ENCODE results near the gene PI4KA. TPM values are rescaled to one million over a fixed set of nuclear protein-coding genes. Genes with fewer than 3 reads are reported as not detected.
A peak's percentile ranks its signal among the peaks of the same experiment; 100 is the strongest.

PI4KA gene
- polyA plus RNA-seq, 4 donors, result 54.0 to 73.4 (median 63.3) TPM

DNA sequence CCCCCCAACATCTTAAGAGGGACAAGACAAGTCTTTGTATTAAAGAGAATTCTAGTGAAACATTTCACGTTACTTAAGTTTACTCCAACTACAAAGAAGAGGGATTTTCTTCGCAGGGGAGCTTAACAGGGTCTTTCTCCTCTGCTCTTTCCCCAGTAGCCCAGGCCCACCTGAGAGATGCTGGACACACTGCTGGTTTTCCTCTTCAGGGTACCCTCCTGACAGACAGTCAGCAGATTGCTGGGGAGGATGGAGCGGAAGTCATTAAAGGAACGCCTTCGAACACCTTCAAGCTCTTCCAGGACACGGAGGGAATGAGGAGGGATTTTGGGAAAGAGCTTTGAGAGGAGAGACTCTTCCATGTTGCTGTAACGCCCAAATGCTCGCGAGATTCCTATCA is 39.1 kb downstream of the PI4KA start:
- no peak for DNase-seq (ENCODE audit: low read depth in 4 of 4, low spot score in 3 of 4)

DNA sequence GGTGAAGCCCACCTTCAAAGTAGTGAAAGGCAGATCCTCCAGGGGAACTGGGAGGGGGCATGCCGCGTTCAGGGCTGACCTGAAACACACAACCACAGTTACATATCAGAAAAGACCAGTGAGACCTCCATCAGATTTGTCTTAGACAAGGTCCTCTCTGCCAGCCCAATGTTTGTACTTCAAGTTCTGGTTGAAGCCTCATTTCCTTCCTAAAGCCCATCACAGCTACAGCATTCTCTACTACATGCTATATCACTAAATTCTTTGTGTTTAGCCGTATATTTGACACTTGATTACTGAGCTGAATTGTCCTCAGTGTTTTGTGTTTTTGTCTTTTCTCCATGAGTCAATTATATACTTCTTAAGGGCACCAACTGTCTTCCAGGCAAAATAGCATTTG is 40.1 kb downstream of the PI4KA start:
- DNase-seq (ENCODE audit: low read depth in 4 of 4, low spot score in 3 of 4), result no peak

DNA sequence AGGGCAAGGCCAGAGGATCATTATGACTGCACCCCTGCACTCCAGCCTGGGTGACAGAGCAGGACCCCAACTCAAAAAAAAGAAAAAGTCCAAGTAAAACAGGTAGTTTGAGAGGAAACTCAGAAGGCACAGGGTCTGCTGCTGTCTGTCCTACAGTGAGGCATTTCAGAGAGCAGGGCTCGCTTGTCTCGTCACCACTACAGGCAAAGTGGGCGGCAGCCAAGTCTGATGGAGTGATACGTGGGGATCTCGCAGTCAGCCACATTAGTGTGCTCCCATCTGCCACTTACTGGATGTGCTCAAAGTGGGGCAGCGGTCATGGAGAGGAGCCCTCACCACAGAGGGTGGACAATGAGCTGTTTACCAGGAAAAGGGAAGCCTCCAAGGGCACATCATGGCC is 42.1 kb downstream of the PI4KA start:
- DNase-seq (ENCODE audit: low read depth in 4 of 4, low spot score in 3 of 4), result no peak

DNA sequence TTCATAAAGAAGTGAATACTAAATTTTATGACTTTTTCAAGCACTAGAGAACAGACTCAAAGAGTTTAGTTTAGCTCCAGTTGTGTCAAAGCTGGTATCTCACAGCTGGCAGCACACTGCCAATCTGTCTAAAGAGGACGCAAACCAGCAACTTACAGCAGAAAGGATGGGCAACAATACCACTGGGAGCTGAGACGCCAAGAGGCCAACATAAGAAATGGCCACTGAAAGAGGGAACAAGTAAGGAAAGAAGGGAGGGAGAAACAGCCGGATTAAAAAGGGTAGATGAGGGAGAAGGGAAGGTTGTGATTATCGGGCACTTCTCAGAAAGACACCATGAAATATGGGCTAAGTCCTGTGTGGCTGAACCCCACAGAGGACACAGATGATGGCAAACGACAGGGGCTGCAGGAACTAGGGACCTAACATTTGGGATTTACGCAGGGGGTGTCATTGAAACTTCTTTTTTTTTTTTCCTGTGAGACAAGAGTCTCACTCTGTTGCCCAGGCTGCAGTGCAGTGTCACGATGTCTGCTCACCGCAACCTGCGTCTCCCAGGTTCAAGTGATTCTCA is 43.0 kb downstream of the PI4KA start:
- no peak for DNase-seq (ENCODE audit: low read depth in 4 of 4, low spot score in 3 of 4)

DNA sequence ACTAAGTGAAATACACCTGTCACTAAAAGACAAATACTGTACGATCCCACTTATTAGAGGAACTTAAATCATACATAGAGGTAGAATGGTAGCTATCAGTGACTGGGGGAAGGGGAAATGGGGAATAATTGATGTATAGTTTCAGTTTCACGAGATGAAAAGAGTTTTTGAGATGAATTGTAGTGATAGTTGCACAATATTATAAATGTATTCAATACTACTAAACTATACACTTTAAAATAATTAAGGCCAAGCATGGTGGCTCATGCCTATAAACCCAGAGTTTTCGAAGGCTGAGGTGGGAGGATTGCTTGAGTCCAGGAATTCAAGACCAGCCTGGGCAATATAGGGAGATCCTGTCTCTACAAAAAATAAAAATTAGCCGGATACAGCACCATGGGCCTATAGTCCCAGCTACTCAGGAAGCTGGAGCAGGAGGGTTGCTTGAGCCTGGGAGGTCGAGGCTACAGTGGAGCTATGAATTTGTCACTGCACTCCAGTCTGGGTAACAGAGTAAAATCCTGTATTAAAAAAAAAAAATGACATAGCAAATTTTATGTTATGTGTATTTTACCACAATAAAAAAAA is 44.3 kb downstream of the PI4KA start:
- no peak for DNase-seq (ENCODE audit: low read depth in 4 of 4, low spot score in 3 of 4)

DNA sequence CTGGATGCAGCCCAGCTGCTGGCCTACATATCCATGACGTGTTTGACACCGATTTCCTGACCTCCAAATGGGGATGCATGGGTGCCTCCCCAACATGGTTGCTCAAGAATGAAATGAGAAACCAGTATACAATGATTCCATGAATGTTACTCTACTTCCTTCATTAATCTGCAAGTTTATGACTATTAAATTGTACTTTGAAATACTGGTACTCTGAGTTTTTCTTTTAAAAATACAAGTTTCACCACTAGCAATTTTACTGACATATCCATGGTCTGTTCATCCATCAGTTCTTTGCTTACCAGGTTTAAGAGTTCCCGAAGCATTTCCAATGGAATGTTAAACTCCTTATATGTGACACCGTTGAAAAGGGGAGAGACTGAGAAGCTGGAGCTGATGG is 45.6 kb downstream of the PI4KA start:
- no peak for DNase-seq (ENCODE audit: low read depth in 4 of 4, low spot score in 3 of 4)

DNA sequence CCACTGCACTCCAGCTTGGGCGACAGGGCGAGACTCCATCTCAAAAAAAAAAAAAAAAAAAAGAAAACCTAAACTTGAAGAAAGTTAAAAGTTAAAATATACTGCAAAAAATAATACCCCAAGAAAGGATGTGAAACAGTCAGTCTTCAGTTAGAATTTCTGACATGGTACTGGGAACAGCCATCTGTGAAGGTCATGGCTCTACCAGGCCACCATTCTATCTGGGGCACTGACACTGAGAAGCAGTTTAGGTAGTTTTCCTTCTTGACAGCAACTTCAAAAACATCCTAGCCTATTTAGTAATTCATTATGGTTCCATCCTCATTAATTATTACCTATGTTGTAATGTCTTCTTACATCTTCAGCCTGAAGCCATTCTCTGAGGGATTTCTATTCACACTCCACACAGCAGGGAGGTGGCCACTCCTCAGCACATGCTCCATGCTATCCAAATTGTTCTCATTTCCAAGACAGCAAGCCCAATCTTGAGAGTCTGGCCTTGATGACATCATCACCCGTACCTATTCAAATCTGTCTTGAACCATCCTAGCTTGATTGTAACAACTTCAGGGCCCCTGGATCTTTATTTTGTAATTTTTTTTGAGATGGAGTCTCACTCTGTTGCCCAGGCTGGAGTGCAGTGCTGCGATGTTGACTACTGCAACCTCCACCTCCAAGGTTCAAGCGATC is 46.5 kb downstream of the PI4KA start:
- DNase-seq (ENCODE audit: low read depth in 4 of 4, low spot score in 3 of 4), result no peak

DNA sequence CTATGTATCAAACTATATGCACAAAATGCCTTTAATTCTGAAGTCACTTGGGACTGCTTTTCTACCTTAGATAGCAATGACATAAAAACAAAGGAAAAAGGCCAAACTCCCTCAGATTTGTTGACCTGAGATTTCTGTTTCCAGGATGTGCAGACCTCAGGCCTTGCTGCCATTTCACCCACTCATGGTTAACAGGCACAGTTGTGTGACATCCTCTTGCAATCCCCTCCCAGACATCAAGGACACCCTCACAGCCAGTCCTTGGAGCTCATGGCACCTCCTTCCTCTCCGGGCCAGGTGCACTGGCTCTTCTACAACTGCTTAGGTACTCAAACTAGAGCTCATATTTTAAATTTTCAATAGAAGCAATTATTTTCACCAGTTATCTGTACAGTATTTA is 47.4 kb downstream of the PI4KA start:
- no peak for DNase-seq (ENCODE audit: low read depth in 4 of 4, low spot score in 3 of 4)

DNA sequence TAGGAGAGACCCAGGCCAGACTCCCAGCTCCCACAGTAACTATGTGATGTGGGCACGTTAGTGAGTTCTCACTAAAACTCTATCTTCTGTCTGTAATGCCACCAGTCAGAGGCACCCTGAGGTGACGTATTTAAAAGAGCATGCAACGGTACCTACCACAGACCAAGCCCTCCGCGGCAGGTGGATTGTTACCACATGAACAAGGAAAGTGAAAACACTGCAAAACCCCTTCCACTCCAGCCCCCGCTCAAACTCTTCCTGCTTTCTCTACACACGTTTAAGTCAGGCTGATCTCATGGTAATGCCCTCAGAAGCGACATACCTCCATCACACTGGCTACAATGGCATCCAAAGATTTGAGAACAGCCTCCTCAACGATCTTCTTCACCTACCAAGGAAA is 48.0 kb downstream of the PI4KA start:
- DNase-seq (ENCODE audit: low read depth in 4 of 4, low spot score in 3 of 4), result no peak

DNA sequence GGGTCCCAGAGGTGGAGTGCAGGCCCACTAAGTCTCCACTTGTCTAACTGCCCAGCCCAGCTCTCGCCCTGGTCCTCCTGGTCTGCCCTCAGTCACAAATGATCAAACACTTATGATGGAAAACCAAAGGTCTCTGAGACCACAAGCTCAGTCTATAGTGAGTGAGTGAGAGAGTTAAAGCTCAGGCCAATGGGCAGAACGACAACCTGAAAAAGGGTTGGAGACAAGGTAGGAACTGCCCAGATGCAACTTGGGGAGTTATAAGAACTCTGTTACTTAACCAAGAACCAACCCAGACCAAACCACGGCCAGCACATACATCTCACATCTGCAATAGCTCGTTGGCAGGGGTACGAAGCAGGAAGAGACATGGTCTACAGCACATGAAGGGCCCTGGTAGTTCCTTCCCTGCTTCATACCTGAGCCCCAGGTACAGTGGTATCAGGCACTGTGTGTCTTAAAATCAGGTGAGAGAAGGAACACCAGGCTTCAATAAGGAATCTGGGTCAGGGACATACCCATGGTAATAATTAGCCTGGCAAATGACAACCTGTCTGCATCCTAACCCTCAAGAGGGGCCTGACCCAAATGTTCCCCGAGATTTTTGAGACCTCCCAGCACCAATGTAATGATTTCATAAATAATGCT is 48.9 kb downstream of the PI4KA start:
- DNase-seq (ENCODE audit: low read depth in 4 of 4, low spot score in 3 of 4), result no peak

DNA sequence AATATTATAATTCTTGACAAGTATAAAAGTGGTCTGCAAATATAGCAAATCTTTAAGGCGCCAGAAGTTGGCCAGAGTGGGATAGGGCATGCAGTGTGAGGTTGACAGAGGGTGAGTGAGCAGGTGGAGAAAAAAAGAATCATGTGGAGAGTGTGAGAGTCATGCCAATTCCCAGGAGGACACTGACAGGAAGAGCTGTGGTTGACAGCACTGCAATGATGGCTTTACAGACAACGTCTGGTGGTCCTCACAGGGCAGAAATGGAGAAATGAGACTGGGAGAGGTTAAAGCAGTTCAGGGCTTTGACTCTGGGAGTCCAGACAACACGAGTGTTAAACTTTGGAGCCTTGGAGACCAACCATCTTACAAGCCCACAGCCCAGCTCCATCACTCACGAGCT is 49.8 kb downstream of the PI4KA start:
- no peak for DNase-seq (ENCODE audit: low read depth in 4 of 4, low spot score in 3 of 4)

DNA sequence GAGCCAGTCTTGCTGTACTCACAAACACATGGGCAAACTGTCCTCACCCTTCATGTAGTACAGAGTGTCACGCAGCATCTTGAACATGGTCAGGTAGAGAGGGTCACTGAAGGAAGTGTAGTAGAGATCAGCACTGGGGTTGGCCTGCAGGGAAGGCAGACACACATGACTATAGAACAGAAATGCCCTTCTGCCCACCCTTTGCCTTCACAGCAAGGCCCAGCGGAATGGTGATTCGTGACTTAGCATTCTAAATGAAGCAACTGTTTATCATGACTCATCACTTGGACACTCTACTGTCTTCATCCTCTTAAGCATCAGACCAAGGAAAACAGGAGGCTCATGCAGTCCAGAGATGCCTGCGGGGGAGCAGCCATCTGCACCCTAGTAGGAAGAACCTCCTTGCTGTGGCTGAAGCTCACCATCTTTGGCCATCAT is 51.3 kb downstream of the PI4KA start:
- DNase-seq (ENCODE audit: low read depth in 4 of 4, low spot score in 3 of 4), result no peak

DNA sequence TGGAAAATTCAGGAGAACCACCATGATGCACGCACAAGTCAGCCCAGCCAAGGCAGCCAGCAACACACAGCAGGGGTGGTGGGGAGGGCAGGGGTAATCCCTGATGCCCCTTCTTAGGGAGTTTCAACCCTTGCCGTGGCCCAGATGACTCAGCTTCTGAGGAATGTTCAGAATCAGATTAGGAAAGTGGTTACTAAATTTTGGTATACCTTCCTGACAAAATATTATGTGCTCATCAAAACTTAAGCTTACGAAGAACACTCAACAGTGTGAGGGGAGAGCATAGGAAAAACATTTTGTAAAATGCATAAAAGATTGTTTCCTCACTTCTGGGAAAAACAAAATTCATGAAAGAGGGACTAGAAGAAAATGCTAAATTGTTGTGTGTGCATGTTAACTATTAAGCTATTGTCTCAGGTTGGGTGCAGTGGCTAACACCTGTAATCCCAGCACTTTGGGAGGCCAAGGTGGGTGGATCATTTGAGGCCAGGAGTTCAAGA is 52.6 kb downstream of the PI4KA start:
- no peak for DNase-seq (ENCODE audit: low read depth in 4 of 4, low spot score in 3 of 4)

DNA sequence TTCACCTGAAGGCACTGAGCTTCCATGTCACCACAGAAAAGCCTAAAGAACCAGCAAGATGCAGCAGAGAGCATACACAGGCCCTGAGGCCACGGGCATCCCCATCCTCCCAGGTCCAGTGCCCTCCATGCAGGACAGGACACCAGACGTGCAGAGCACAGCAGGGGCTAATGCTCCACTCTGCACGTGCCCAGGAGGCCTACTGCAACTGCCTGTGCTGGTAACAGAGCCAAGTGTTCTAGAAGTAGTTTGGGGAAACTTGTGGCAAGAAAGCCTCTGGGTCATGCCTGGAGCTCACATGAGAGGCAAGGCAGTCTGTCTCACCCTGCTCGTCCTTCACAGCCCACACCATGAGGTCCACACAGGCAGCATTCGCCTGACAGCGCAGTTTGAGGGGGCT is 54.0 kb downstream of the PI4KA start:
- no peak for DNase-seq (ENCODE audit: low read depth in 4 of 4, low spot score in 3 of 4)

DNA sequence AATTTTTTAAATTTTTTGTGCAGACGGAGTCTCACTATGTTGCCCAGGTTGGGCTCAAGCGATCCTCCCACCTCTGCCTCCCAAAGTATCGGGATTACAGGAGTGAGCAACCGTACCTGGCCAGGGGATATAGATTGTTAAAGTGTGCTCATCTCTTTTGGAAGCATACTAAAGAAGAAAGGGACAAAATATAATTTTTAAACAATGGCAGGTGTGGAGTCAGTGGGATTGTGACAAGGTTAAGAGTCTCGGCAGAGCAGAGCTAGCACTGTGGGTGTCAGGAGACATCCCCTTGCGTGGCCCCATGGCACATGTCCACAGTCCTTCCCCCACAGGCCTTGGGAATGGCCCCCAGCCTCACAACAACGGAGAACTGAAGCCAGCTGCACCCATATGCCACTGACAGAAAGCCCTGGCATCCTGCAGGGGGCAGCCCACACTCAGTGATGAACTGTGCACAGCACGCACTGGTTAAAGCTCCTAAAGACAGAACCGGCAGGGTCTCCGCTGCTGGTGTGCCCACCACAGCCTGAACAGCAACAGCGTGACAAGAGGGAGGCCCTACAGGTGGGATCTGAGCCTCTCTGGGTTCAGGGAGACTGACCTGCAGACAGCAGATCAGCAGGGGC is 54.8 kb downstream of the PI4KA start:
- DNase-seq (ENCODE audit: low read depth in 4 of 4, low spot score in 3 of 4), result peak in 3 of 4 donors; percentile 16 to 25 (median 23)

DNA sequence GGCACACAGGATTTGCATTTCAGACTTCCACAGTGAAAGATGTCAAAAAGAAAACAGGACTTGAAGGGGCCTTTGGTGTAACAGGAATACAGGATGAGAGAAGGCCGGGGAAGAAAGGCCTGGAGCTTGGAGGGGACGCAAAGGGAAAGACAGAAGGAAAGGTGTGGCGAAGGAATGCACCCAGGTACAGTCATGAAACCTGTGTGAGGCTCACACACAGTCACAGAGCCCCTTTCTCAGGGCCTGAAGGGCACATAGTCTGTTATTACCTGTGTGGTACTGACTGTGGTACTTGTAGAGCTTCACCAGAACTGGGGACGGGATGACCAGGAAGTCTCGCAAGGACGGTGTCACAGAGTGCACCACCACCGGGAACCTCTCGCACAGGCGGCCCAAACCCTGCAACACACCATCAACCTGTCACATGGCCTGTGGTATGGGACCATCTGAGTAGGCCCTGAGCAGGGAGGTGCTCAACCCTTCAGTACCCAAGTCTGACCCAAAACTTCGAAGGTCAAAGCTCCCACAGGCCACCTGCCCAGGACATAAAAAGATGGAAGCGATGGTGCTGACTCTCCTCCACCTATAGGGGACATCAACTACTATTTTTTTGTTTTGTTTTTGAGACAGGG is 55.6 kb downstream of the PI4KA start:
- no peak for DNase-seq (ENCODE audit: low read depth in 4 of 4, low spot score in 3 of 4)

DNA sequence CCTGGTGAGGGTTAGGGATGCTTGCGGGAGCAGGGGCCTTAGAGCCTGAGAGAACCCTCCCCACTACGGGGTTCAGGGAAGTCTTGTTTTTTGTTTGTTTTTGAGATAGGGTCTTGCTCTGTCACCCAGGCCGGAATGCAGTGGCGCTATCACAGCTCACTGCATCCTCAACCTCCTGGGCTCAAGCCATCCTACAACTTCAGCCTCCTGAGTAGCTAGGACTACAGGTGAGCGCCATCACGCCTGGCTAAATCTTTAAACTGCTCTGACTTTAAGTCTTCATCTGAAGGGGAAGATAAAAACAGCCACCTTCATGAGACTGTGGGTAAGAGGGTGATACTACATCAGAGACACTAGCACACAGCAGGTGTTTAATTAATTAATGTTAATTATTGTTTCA is 56.2 kb downstream of the PI4KA start:
- no peak for DNase-seq (ENCODE audit: low read depth in 4 of 4, low spot score in 3 of 4)

DNA sequence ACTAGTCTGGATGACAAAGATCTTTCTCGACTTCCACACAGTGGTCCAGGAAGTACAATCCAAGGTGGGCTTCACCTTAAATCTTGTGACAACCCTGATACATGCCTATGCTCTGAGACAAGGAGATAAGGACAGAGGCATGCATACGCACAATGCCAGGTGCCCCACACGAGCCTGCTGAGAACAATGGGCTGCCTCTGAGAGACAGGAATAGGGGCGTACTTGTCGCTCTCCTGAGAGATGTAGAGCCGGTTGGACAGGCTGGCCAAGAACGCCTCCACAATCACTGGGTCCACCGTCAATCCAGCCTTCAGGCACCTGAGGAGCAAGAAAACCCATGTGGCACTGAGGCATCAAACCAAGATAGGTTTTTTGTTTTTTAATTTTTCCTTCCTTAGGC is 59.2 kb downstream of the PI4KA start:
- DNase-seq (ENCODE audit: low read depth in 4 of 4, low spot score in 3 of 4), result no peak

DNA sequence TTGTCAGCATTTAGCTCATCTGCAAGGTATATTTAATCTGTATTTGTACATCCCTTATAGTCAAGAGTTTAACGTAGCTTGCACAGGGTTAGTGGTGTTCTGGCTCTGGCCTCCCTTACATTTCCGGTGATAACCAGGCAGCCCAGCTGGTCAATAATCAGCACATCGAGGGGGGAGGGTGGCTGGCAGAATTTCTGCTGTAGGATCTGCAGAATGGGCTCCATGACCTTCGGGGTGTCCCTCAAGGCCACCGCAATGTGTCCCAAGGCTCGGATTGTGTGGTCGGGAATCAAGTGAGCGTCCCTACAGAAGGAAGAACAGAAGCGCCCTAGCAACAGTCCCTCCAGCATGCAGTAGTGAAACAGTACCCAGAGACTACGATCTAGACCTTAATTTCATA is 59.6 kb downstream of the PI4KA start:
- no peak for DNase-seq (ENCODE audit: low read depth in 4 of 4, low spot score in 3 of 4)

DNA sequence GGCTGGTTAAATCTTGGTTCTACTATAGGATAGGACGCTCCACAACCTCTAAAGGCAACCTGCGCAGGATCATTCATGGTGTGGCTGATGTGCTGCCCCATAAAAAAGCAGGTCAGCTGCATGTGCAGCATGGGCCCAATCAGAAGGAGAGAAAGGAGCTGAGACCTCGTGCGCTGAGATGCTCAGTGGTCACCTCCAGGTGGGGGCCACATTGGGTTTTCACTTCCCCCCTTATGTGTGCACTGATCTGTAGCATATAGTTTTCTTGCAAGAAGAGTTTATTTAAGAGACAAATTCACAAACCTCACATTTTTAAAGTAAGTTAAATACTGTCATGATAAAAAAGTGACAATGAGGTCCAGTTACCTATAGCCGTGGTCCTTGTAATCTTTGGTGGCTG is 60.4 kb downstream of the PI4KA start:
- DNase-seq (ENCODE audit: low read depth in 4 of 4, low spot score in 3 of 4), result no peak

DNA sequence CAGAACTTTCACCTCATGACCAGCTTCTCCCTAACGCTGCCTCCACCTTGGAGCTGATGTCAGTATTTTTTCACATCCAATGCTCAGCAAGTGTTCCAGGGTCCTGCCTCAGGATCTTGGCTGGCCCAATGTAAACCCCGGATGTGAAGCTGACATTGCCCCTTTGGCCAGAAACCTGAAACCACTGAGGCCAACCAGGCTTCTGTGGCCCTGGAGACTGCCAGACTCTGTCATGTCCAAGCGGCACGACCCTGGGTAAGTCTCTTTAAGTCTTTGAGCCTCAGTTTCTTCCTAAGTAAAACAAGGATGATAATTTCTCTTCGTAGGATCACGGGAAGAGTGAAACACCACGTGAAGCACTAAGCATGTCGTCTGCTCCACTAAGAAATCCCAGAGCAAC is 61.9 kb downstream of the PI4KA start:
- no peak for DNase-seq (ENCODE audit: low read depth in 4 of 4, low spot score in 3 of 4)

Measured in right renal pelvis (tissue), 4 donors.